Upper lobe of left lung (tissue), 6 donors: ENCODE data around the gene SEC16A. TPM values are rescaled to one million over a fixed set of nuclear protein-coding genes. Genes with fewer than 3 reads are reported as not detected.
A peak's percentile ranks its signal among the peaks of the same experiment; 100 is the strongest.

Experiments
- ATAC-seq, 2 donors: fragments of 200-7000 bp; cut with Tn5 transposase; one replicate each; pipeline ENCODE4 v1.9.1; 2022; ENCODE audit warnings: mild to moderate bottlenecking in 2 of 2, moderate library complexity in 2 of 2; ENCODE audit not compliant: low FRiP score in 2 of 2
- DNase-seq, 2 donors: peaks; one replicate each; pipeline ENCODE4 v3.0.0-alpha.2; 2019 to 2020
- H3K27ac ChIP-seq, 4 donors: fragments of 200-600 bp; sonication (generic); one replicate each; pipeline ENCODE4 v1.5.1; 2016 to 2019
- H3K27me3 ChIP-seq, 4 donors: fragments of 200-600 bp; sonication (generic); one replicate each; pipeline ENCODE4 v1.5.1; 2017 to 2019
- H3K36me3 ChIP-seq, 4 donors: fragments of 200-600 bp; sonication (generic); one replicate each; pipeline ENCODE4 v1.5.1; 2016 to 2019
- H3K4me1 ChIP-seq, 4 donors: fragments of 200-600 bp; sonication (generic); one replicate each; pipeline ENCODE4 v1.5.1; 2018 to 2019
- H3K4me3 ChIP-seq, 4 donors: fragments of 200-600 bp; sonication (generic); one replicate each; pipeline ENCODE4 v1.5.1; 2017 to 2019; ENCODE audit warnings: mild to moderate bottlenecking in 2 of 4, moderate library complexity in 1 of 4
- H3K9me3 ChIP-seq, 4 donors: fragments of 200-600 bp; sonication (generic); one replicate each; pipeline ENCODE4 v1.5.1; 2018 to 2019
- EP300 ChIP-seq, 4 donors: sonication (generic); formaldehyde crosslinking; IDR thresholded peaks; one replicate each; pipeline ENCODE4 v1.5.1; 2017; ENCODE audit warnings: antibody characterized with exemption in 4 of 4, control low read depth in 2 of 4
- POLR2A ChIP-seq, 4 donors: fragments of 450-650 bp; IDR thresholded peaks; one replicate each; pipeline ENCODE4 v1.5.1; 2016 to 2017; ENCODE audit warnings: antibody characterized with exemption in 4 of 4, mild to moderate bottlenecking in 2 of 4
- POLR2AphosphoS5 ChIP-seq, 2 donors: sonication (generic); formaldehyde crosslinking; IDR thresholded peaks; one replicate each; pipeline ENCODE4 v1.5.1; 2017; ENCODE audit warnings: antibody characterized with exemption in 2 of 2
- WGBS, 2 donors: methylation state at CpG; one replicate each; pipeline ENCODE4 v1.1.5; 2017 to 2018; 5-methylcytosine and 5-hydroxymethylcytosine counted together
- total RNA-seq, 6 donors: library from RNA; depleted of rRNA in 4 of 6; stranded (reverse); fragments of >200 nt in 4 of 6; gene quantifications; one replicate each; pipeline versions ENCODE4 v1.1.0 to v1.2.1, GENCODE V29; 2016 to 2021
- TF ChIP-seq, protein P1 (sequence below), 6 experiments: fragments of 450-650 bp in 4 of 6; fragments of 200-600 bp in 2 of 6; sonication (generic) in 2 of 6; IDR thresholded peaks; one replicate each; pipeline ENCODE4 v1.5.1; 2016 to 2019; ENCODE audit warnings: antibody characterized with exemption in 6 of 6
- donor health status: DM: no; HTN: no; CAD: no; lungs with moderate emphysema.
- donor health status: DM: no; HTN: yes; CAD: no; lungs with severe emphysema.

SEC16A gene
- total RNA-seq, 6 donors from 2014 or later, result 64.1 to 89.1 (median 72.1) TPM

DNA sequence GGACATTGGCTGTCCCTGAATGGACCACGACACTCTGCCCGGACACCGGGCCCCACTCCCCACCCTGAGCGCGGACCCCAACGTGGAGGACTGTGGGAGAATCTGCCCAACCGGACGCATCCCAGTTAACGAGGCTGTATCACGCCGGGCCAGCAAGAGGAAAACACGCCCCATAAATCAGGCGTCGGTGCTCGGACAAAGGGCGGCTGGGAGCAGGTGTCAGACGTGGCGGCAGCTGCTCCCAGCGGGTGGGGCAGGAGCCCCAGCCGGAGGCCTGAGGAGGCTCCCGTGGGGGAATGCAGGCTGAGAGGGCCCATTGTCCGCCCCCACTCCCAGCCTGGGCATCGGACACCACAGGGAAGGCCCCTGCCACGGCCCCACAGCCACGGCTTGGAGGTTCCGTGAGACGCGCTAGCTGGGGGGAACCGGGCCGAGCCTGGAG lies 43.8 kb upstream of the SEC16A start:
- no peaks in the 10 kb centered on the region for H3K9me3 ChIP-seq
- peaks cover 85 to 100% (median 98%) of the 10 kb centered on the region in 4 donors for H3K4me1 ChIP-seq
- H3K27me3 ChIP-seq, result no peaks in the 10 kb centered on the region
- peaks cover 0 to 18% (median 13%) of the 10 kb centered on the region in 4 donors for H3K36me3 ChIP-seq
- H3K27ac ChIP-seq, result peak overlapping the region; percentile 80 to 87 (median 86)
- TF ChIP-seq, protein P1, sequence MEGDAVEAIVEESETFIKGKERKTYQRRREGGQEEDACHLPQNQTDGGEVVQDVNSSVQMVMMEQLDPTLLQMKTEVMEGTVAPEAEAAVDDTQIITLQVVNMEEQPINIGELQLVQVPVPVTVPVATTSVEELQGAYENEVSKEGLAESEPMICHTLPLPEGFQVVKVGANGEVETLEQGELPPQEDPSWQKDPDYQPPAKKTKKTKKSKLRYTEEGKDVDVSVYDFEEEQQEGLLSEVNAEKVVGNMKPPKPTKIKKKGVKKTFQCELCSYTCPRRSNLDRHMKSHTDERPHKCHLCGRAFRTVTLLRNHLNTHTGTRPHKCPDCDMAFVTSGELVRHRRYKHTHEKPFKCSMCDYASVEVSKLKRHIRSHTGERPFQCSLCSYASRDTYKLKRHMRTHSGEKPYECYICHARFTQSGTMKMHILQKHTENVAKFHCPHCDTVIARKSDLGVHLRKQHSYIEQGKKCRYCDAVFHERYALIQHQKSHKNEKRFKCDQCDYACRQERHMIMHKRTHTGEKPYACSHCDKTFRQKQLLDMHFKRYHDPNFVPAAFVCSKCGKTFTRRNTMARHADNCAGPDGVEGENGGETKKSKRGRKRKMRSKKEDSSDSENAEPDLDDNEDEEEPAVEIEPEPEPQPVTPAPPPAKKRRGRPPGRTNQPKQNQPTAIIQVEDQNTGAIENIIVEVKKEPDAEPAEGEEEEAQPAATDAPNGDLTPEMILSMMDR (IDR thresholded peaks at IDR 0.05), result no peak
- TF ChIP-seq EP300 (IDR thresholded peaks at IDR 0.05), result no peak
- TF ChIP-seq POLR2AphosphoS5 (IDR thresholded peaks at IDR 0.05), result no peak
- TF ChIP-seq POLR2A (IDR thresholded peaks at IDR 0.05), result no peak
- ATAC-seq (no peak), DNase-seq (no peak)
- WGBS, 2 donors, result 85 to 100% methylated on average over 2 to 29 of the region's 30 CpGs
- peak overlapping the region in 1 of 4 donors; percentile 17 for H3K4me3 ChIP-seq

DNA sequence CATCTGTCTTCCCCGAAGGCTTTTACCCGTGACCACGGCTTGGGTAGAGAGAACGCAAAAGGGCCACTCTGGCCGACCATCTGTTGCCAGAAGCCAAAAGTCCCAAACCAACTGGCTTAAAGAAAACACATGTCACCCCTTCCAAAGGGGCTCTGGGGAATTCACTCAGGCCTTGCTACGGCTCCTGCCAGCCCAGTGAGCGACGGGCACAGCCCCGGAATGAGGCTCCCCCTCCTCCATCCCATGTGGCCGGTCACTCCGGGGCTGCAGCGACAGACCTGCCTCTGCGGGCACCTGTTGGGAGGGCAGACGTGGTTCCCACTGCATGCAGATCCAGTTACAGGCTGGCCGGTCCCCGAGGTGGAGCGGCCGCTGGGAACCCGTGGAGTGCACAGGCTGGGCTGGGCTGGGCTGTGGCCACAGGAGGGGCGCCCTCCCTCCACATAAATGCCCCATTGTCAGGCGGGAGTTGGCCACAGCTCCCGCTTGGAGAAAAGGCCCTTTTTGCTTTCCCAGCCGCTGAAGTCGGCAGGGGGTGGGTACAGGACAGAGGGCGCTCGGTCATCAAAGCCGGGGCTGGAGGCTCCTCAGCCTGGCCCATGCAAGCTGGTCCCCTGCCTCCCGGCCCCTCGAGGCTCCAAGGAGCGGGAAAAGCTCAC lies 43.1 kb upstream of the SEC16A start:
- Histone ChIP-seq H3K9me3 (no peaks in the 10 kb centered on the region), H3K4me1 (peaks cover 85 to 100% (median 98%) of the 10 kb centered on the region in 4 donors), H3K27ac (peak overlapping the region; percentile 80 to 87 (median 86)), H3K4me3 (peak overlapping the region in 2 of 4 donors; percentile 8 to 17), H3K36me3 (peaks cover 0 to 24% (median 15%) of the 10 kb centered on the region in 4 donors), H3K27me3 (no peaks in the 10 kb centered on the region)
- 61 to 65% methylated on average over 11 to 22 of the region's 30 CpGs for WGBS, 2 donors
- ATAC-seq, result peak in 1 of 2 donors; percentile 2
- DNase-seq, result peak in 1 of 2 donors; percentile 80
- TF ChIP-seq POLR2A (IDR thresholded peaks at IDR 0.05) (peak in 1 of 4 donors; percentile 40), EP300 (IDR thresholded peaks at IDR 0.05) (no peak)
- TF ChIP-seq, protein P1 (IDR thresholded peaks at IDR 0.05), result peak in 1 of 6 experiments; percentile 11

DNA sequence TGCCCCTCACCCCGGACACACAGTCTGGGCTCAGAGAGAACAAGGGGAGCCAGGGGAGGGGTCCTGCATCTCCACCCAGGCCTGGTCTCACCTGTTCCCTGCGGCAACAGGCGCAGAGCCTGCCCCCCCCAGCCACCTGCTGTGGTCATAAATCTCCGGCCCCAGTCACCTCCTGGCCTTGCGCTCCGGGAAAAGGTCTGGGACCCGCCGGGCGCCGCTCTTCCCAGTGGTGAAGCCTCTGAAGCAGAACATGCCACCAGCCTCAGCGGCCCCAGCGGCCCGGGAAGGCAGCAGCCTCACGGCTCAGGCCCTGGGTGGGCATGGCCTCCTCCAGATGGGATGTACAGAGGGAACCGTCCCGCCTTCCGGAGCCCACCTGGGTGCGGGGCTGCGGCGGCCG lies 42.4 kb upstream of the SEC16A start:
- no peaks in the 10 kb centered on the region for H3K9me3 ChIP-seq
- peaks cover 0 to 30% (median 15%) of the 10 kb centered on the region in 4 donors for H3K36me3 ChIP-seq
- ATAC-seq, result no peak
- peaks cover 85 to 100% (median 98%) of the 10 kb centered on the region in 4 donors for H3K4me1 ChIP-seq
- no peak for DNase-seq
- TF ChIP-seq POLR2AphosphoS5 (IDR thresholded peaks at IDR 0.05) (peak in 1 of 2 donors; percentile 64), EP300 (IDR thresholded peaks at IDR 0.05) (no peak)
- 79 to 80% methylated on average over 1 to 16 of the region's 21 CpGs for WGBS, 2 donors
- H3K27ac ChIP-seq, result peak overlapping the region; percentile 80 to 87 (median 86)
- H3K27me3 ChIP-seq, result no peaks in the 10 kb centered on the region
- peak overlapping the region in 1 of 4 donors; percentile 17 for H3K4me3 ChIP-seq

- Histone ChIP-seq H3K27me3 (no peaks in the 10 kb centered on the region), H3K27ac (peak overlapping the region; percentile 80 to 87 (median 86)), H3K9me3 (no peaks in the 10 kb centered on the region), H3K4me3 (peak overlapping the region in 3 of 4 donors; percentile 0 to 39 (median 20)), H3K4me1 (peaks cover 71 to 99% (median 91%) of the 10 kb centered on the region in 4 donors), H3K36me3 (peaks cover 10 to 53% (median 33%) of the 10 kb centered on the region in 4 donors)
- TF ChIP-seq POLR2AphosphoS5 (IDR thresholded peaks at IDR 0.05), result peak in 1 of 2 donors; percentile 59
- TF ChIP-seq POLR2A (IDR thresholded peaks at IDR 0.05), result peak in 1 of 4 donors; percentile 43
- TF ChIP-seq, protein P1 (IDR thresholded peaks at IDR 0.05), result no peak
- TF ChIP-seq EP300 (IDR thresholded peaks at IDR 0.05), result peak in 1 of 4 donors; percentile 94
- no peak for ATAC-seq
- WGBS, 2 donors, result 63 to 67% methylated on average over 20 to 55 of the region's 59 CpGs
- peak in 1 of 2 donors; percentile 86 for DNase-seq
Observed at GRCh38 chr9:136522314-136523237, 39.7 kb upstream of the SEC16A start.

- WGBS, 2 donors, result 20 to 40% methylated on average over 1 to 9 of the region's 10 CpGs
- Histone ChIP-seq H3K4me1 (peaks cover 64 to 97% (median 86%) of the 10 kb centered on the region in 4 donors), H3K9me3 (no peaks in the 10 kb centered on the region), H3K4me3 (no peak overlapping the region), H3K27ac (peak overlapping the region; percentile 80 to 87 (median 86)), H3K36me3 (peaks cover 17 to 63% (median 44%) of the 10 kb centered on the region in 4 donors), H3K27me3 (no peaks in the 10 kb centered on the region)
- TF ChIP-seq POLR2AphosphoS5 (IDR thresholded peaks at IDR 0.05) (peak in 1 of 2 donors; percentile 74), EP300 (IDR thresholded peaks at IDR 0.05) (peak in 2 of 4 donors; percentile 86 to 91), POLR2A (IDR thresholded peaks at IDR 0.05) (no peak)
- TF ChIP-seq, protein P1 (IDR thresholded peaks at IDR 0.05), result no peak
- DNase-seq (peak in 1 of 2 donors; percentile 85), ATAC-seq (peak; percentile 31 to 58)
Observed at GRCh38 chr9:136521537-136521936, 38.7 kb upstream of the SEC16A start.
